Measurements from ENCODE around the gene HOXD4. TPM values are rescaled to one million over a fixed set of nuclear protein-coding genes. Genes with fewer than 3 reads are reported as not detected.
A peak's percentile ranks its signal among the peaks of the same experiment; 100 is the strongest.

HOXD4 gene
- total RNA-seq, 1 experiment from 2014 or later: 0.61 TPM

DNA sequence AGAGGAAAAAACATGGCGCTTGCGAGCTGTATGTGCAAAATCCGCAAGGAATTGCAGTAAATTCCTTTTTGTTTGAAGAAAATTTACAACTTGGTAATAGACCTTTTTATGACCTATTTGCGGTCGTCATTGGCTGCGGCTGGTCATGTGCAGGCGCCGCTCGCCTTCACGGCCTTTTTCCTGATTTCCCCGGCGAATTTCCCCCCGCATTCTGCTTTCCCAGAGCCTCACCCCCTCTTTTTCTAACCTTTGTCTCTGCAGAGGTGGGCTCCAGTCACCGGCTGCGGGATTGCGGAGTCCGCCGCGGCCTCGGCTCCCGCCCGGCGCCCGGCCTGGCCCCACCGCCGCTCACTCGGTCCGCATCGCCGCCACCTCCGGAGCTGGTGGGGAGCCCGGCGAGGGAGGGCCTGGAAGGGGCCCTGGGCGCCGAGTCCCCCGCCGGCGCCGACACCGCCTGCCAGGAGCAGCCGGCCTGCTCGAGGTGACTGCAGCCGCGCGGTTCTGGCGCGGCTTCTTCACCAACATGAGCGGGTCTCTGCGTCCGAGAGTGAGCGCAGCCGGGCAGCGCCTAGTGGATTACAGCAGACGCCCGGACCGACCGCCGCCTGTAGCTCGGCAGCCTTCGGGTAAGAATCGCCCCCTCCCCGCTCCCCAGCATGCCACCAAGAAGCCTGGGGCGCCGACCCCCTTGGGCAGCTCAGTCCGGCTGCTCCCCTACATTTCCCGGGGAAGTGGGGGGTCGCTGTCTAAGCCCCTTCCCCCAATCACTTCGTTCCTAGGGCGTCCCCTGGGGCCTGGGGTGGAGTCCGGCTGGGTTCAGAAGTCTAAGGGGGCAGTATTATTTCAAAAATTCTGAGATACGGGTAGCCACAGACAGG, 14.7 kb upstream of the HOXD4 start:
- Histone ChIP-seq H2AFZ (ENCODE audit: low read depth, low read length, poor library complexity, severe bottlenecking) (peak overlapping the region; percentile 19), H3K9me3 (ENCODE audit: control insufficient read depth in 1 of 2, insufficient read depth in 1 of 2, low read depth in 1 of 2, low read length in 2 of 2) (no peaks in the 10 kb centered on the region), H3K4me1 (ENCODE audit: control insufficient read depth in 1 of 2, insufficient read depth in 2 of 2, low read length in 2 of 2) (peaks cover 5 to 22% of the 10 kb centered on the region in 2 experiments; a peak in 3 of 4 replicates), H3K27ac (ENCODE audit: low read depth, low read length) (peak overlapping the region; percentile 55; the same call in 1 of the 2 replicates), H3K9me2 (ENCODE audit: insufficient read depth) (no peaks in the 10 kb centered on the region), H3K79me2 (ENCODE audit: insufficient read depth, low read length) (no peaks in the 10 kb centered on the region), H3K4me2 (ENCODE audit: low read length) (peak overlapping the region; percentile 75), H4K20me1 (ENCODE audit: insufficient read depth) (no peaks in the 10 kb centered on the region), H3K9ac (ENCODE audit: low read length) (peak overlapping the region; percentile 58), H3K27me3 (ENCODE audit: insufficient read depth, low read length) (no peaks in the 10 kb centered on the region), H3K4me3 (replicated peaks in 1 of 2; ENCODE audit: low read depth in 1 of 2, low read length in 2 of 2) (peak overlapping the region; percentile 52 to 61), H3K36me3 (ENCODE audit: control insufficient read depth in 1 of 2, insufficient read depth in 2 of 2, low read length in 2 of 2) (no peaks in the 10 kb centered on the region)
- intact Hi-C loops (cut with micrococcal nuclease): no loop called here
- ChIA-PET RAD21 (ENCODE audit: low non-redundant PET in 1 of 2, low total read pairs in 2 of 2, uncharacterized antibody in 2 of 2, unreplicated experiment in 2 of 2) (interaction anchor here in 1 of 2 experiments (0.9 to 1.3 kb wide), 2 partner anchors 318 to 502 kb away, joined by 3 read pairs; no protein-coding TSS in a partner anchor), CTCF (interaction anchor here (0.9 to 1.4 kb wide), 4 partner anchors 9 to 516 kb away, joined by 3 to 5 read pairs (median 4); no protein-coding TSS in a partner anchor), POLR2A (interaction anchor here (0.9 to 1.3 kb wide), 3 partner anchors 318 to 517 kb away, joined by 3 to 5 read pairs (median 4); no protein-coding TSS in a partner anchor)
- peak; percentile 75 for TF ChIP-seq ZFX (IDR thresholded peaks at IDR 0.05)
- TF ChIP-seq, protein P1, sequence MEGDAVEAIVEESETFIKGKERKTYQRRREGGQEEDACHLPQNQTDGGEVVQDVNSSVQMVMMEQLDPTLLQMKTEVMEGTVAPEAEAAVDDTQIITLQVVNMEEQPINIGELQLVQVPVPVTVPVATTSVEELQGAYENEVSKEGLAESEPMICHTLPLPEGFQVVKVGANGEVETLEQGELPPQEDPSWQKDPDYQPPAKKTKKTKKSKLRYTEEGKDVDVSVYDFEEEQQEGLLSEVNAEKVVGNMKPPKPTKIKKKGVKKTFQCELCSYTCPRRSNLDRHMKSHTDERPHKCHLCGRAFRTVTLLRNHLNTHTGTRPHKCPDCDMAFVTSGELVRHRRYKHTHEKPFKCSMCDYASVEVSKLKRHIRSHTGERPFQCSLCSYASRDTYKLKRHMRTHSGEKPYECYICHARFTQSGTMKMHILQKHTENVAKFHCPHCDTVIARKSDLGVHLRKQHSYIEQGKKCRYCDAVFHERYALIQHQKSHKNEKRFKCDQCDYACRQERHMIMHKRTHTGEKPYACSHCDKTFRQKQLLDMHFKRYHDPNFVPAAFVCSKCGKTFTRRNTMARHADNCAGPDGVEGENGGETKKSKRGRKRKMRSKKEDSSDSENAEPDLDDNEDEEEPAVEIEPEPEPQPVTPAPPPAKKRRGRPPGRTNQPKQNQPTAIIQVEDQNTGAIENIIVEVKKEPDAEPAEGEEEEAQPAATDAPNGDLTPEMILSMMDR (IDR thresholded peaks at IDR 0.05 in 2 of 3, conservative IDR thresholded peaks at IDR 0.05 in 1 of 3; ENCODE audit: borderline replicate concordance in 1 of 3, insufficient read depth in 1 of 3, low read depth in 2 of 3, low read length in 2 of 3): no peak
- no peak for DNase-seq (ENCODE audit: low read depth, low spot score)
- no TSS peak for BruUV-seq (replicated peaks)
- peak; percentile 35 for ATAC-seq

DNA sequence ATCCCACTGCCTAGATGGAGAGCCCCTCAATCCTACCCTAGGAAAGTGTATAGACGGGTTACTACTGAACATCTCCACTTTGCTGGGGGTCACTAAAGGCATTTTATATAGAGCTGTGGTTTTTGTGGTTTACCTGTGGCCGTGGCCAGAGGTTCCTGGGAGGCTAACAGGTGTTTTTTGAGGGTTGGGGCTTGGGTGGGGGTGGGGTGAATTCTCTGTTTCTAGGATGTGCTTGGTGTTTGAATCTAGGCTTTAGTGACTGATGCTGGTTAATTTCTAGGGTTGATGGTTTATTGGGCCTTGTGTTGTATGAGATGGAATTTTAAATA, 14.1 kb upstream of the HOXD4 start:
- peak overlapping the region; percentile 75 for H3K4me2 ChIP-seq (ENCODE audit: low read length)

More for the DNA sequence above, 14.1 kb upstream of the HOXD4 start:
- Histone ChIP-seq H3K9ac (ENCODE audit: low read length) (peak overlapping the region; percentile 58), H3K9me2 (ENCODE audit: insufficient read depth) (no peaks in the 10 kb centered on the region), H4K20me1 (ENCODE audit: insufficient read depth) (no peaks in the 10 kb centered on the region), H3K4me3 (replicated peaks in 1 of 2; ENCODE audit: low read depth in 1 of 2, low read length in 2 of 2) (peak overlapping the region; percentile 52 to 61), H3K9me3 (ENCODE audit: control insufficient read depth in 1 of 2, insufficient read depth in 1 of 2, low read depth in 1 of 2, low read length in 2 of 2) (no peaks in the 10 kb centered on the region), H2AFZ (ENCODE audit: low read depth, low read length, poor library complexity, severe bottlenecking) (no peak overlapping the region), H3K27me3 (ENCODE audit: insufficient read depth, low read length) (no peaks in the 10 kb centered on the region), H3K27ac (ENCODE audit: low read depth, low read length) (no peak overlapping the region), H3K36me3 (ENCODE audit: control insufficient read depth in 1 of 2, insufficient read depth in 2 of 2, low read length in 2 of 2) (no peaks in the 10 kb centered on the region), H3K4me1 (ENCODE audit: control insufficient read depth in 1 of 2, insufficient read depth in 2 of 2, low read length in 2 of 2) (peaks cover 5 to 22% of the 10 kb centered on the region in 2 experiments; a peak in 3 of 4 replicates), H3K79me2 (ENCODE audit: insufficient read depth, low read length) (no peaks in the 10 kb centered on the region)
- ATAC-seq (no peak), DNase-seq (ENCODE audit: low read depth, low spot score) (no peak)
- ChIA-PET CTCF (interaction anchor here (1.1 to 1.4 kb wide), 4 partner anchors 10 to 515 kb away, joined by 4 to 5 read pairs (median 4); no protein-coding TSS in a partner anchor), RAD21 (ENCODE audit: low non-redundant PET in 1 of 2, low total read pairs in 2 of 2, uncharacterized antibody in 2 of 2, unreplicated experiment in 2 of 2) (interaction anchor here in 1 of 2 experiments (1.3 kb wide), 1 partner anchor 318 kb away, joined by 3 read pairs; no protein-coding TSS in a partner anchor), POLR2A (no interaction called here)
- BruUV-seq (replicated peaks): no TSS peak
- intact Hi-C loops (cut with micrococcal nuclease): no loop called here
- TF ChIP-seq SP1 (IDR thresholded peaks at IDR 0.05; ENCODE audit: low read depth): no peak
- TF ChIP-seq EZH2phosphoT487 (IDR thresholded peaks at IDR 0.05; ENCODE audit: borderline replicate concordance): no peak
- TF ChIP-seq, protein P1 (IDR thresholded peaks at IDR 0.05 in 2 of 3, conservative IDR thresholded peaks at IDR 0.05 in 1 of 3; ENCODE audit: borderline replicate concordance in 1 of 3, insufficient read depth in 1 of 3, low read depth in 2 of 3, low read length in 2 of 3): no peak
- no peak for TF ChIP-seq SRF (IDR thresholded peaks at IDR 0.05; ENCODE audit: low read depth)
- no peak for TF ChIP-seq ELF1 (IDR thresholded peaks at IDR 0.05; ENCODE audit: borderline replicate concordance, low read depth)
- no peak for TF ChIP-seq YY1 (IDR thresholded peaks at IDR 0.05; ENCODE audit: extremely low read depth, insufficient replicate concordance, low read depth, low read length)
- TF ChIP-seq RAD21 (IDR thresholded peaks at IDR 0.05; ENCODE audit: low read depth): no peak
- TF ChIP-seq FOSL1 (IDR thresholded peaks at IDR 0.05; ENCODE audit: low read depth): no peak
- no peak for TF ChIP-seq POLR2AphosphoS5 (IDR thresholded peaks at IDR 0.05; ENCODE audit: low read depth, low read length)
- no peak for TF ChIP-seq MAX (IDR thresholded peaks at IDR 0.05)
